ENCODE measurements around the gene LIN37.

LIN37 gene

DNA sequence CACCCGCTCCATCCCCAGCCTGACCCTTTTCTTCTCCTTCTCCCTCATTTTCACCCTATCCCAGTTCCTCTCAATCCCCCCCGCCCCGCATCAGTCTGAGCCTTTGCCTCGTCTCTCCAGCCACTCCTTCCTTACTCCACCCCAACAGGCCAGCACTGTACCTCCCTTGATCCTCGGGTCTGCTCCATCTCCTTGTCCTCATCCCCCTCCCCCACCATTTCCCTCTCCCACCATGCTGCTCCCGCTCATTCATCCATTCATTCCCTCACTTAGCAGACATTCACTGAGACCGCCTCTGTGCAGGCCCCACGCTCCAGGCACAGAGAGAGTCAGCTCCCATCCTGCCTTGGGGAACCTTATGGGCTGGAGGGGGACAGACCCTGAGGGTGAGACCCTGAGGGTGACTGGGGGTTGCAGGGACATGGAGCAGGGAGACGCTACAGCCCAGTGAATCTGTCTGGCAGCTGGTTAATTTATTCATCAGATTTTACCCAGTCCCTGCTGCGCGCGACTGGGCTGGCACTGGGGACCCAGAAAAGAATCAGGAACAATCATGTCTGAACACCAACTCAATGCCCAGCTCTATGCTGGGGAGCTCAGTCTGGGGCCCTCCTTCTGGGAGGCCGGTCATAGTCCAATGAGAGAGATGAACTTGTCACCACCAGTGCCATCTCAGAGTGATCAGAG lies 27.9 kb downstream of the LIN37 start:
- DNase-seq, result no peak

DNA sequence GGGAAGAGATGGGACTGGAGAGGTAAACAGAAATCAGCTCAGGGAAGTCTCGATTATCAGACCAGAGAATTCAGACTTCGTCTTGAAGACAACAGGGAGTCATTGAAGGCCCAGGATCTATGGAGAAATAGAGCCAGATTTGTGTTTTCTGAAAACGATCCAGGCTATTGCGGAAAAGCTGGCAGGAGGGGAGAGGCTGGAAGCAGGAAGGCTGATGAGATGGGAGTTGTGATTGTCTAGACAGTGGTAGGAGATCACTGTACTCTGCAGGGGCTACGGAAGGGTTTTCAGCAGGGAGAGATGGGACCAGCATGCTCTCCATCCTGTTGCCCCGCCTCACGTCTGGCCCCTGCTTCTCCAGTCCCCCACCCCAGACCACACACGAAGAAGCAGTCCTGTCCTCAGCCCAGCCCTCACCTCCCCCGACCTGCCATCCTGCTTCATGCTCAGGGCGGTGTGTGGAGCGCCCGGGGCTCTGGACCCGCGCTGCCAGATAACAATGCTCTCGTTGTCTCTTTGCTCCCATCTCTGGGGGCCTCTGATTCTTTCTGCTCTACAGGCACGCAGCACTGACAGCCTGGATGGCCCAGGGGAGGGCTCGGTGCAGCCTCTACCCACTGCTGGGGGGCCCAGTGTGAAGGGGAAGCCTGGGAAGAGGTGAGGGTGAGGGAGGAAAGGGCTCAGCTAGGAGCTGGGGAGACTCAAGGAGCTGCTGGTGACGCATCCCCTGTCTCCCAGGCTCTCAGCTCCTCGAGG lies 28.9 kb downstream of the LIN37 start:
- DNase-seq, result no peak

DNA sequence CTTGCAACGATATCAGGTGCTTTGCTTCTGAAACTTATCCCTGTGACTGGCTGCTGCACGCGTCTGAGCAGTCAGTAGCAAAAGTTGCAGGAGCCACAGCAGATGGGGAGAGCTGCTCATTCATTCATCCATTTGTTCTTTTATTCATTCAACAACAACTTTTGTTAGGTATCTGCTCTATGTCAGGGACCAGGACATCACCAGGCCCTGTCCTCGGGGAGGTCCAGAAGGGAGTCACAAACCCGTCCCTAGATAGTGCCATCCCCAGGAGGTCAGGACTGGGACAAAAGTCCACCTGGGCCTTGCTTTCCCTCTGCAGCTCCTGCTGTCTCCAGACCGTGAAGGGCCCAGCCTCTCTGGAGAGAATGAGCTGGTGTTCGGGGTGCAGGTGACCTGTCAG lies 29.6 kb downstream of the LIN37 start:
- DNase-seq, result no peak

DNA sequence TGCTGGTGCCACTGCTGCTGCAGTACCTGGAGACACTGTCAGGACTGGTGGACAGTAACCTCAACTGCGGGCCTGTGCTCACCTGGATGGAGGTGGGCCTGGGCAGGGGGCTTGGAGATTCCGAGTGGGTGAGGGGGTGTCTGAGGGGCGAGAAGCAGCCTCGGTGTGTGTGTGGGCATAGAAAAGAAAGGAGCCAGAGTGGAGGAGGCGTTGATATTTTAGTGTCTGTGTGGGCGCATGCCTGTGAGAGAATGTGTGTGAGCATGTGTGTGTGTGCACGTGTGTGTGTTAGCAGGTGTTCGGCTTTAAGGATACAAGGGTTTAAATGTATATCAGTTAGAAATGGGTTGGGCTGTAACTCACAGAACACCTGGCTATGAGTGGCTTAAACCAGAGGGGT lies 30.7 kb downstream of the LIN37 start:
- no peak for DNase-seq

DNA sequence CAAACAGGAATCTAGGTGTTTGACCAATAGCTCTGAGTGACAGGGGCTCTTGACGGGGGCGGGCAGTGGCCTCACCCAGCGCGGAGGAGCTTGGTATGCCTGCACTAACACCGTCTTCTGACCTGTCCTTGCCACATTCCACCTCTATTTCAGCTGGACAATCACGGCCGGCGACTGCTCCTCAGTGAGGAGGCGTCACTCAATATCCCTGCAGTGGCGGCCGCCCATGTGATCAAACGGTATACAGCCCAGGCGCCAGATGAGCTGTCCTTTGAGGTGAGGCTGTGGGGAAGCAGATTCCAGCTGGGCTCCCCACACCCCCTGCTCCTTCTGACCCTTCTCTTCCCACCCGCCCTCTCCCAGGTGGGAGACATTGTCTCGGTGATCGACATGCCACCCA lies 31.7 kb downstream of the LIN37 start:
- no peak for DNase-seq

DNA sequence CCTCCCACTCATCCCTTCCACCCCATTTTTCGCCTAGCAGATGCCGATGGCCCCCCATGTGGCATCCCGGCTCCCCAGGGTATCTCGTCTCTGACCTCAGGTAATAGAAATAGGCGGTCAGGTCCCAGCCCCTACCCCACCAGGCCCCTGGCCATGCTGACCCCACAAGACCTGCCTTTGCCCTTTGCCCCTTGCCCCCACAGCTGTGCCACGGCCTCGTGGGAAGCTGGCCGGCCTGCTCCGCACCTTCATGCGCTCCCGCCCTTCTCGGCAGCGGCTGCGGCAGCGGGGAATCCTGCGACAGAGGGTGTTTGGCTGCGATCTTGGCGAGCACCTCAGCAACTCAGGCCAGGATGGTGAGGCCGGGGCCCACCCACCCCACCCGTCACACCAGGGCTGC lies 32.3 kb downstream of the LIN37 start:
- no peak for DNase-seq

DNA sequence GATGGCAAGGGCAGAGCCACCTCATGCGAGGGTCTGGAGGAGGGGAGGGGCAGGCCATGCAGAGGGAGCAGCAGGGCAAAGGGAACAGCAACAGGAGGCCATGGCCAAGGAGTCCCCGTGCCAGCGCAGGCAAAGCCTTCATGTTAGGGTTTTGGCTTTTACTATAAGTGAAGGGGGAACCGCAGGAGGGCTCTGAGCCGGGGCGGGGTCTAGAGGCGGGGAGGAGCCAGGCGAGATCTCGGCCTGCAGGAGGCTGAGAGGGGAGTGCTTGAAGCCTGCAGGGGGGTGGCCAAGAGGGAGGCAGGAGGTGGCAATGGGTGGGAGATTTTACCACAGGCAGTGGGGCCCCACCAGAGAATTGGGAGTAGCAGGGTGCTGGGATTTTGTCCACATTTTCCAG lies 33.3 kb downstream of the LIN37 start:
- no peak for DNase-seq

DNA sequence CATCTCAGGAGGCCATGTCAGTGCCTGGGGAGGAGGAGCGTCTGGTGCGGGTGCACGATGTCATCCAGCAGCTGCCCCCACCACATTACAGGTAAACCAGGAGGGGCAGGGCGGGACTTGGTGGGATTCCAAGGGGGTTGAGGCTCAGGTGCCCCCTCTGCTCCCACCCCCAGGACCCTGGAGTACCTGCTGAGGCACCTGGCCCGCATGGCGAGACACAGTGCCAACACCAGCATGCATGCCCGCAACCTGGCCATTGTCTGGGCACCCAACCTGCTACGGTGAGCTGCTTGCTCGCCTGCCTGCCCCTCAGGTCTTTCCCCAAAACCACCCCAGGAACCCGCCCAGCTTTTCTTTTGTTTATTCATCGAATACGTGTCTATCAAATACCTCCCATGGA lies 34.2 kb downstream of the LIN37 start:
- no peak for DNase-seq

DNA sequence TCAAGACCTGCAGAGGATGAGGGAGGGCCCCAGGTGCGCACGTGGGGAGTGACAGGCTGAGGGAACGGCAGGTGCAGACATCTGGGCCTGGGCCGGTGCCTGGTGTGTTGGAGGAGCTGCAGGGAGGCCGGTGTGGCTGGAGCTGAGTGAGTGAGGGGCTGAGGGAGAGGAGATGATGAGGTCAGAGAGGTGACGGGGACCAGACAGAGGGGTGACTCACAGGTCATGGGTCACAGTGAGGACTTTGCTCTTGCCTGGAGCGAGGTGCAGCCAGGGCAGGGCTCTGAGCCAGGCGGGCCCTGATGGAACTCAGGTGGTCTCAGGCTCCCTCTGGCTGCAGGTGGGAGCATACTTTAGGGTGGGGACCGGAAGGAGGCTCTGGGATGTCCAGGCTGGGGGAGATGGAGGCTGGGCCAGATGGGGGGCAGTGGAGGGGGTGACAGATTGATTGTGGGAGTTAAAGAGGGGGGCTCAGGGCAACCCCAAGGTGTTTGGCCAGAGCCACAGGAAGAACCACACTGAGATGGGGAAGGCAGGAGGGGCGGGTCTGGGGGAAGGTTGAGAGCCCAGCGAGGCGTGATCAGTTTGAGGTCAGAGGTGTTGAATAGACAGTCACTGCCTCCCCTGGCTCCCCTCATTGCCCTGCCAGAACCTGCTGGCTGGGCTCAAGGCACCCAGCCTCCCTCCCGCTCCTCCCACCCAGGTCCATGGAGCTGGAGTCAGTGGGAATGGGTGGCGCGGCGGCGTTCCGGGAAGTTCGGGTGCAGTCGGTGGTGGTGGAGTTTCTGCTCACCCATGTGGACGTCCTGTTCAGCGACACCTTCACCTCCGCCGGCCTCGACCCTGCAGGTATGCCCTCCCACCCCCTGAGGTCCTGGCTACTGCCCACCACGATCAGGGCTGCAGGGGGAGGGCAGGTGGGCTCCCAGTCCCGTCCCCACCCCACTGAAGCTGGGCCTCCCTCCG lies 35.4 kb downstream of the LIN37 start:
- no peak for DNase-seq

DNA sequence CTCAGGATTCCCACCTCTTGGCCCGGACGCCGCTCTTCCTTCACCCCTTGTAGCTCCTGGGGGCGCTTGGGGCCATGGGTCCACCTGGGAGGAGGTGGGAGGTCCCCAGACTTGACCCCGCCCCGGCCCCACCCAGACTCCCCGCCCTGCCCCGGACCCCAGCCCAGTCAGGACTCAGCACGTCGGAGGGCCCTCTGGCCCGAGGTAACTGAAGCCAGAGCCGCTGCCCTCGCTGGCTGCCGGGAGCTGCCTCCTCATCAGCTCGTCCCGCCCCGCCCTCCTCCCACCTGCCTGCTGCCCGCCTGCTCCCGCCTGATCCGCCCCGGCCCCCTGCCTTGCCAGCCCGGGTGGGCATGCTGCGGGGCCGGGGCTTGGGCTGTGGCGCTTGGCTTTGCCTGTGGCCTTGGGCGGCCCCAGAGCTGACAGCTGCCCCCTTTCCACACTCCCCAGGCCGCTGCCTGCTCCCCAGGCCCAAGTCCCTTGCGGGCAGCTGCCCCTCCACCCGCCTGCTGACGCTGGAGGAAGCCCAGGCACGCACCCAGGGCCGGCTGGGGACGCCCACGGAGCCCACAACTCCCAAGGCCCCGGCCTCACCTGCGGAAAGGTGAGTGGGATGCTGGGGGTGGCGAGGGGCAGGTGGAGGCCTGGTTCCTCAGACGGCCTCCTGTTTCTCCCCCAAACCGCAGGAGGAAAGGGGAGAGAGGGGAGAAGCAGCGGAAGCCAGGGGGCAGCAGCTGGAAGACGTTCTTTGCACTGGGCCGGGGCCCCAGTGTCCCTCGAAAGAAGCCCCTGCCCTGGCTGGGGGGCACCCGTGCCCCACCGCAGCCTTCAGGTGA lies 36.3 kb downstream of the LIN37 start:
- no peak for DNase-seq

DNA sequence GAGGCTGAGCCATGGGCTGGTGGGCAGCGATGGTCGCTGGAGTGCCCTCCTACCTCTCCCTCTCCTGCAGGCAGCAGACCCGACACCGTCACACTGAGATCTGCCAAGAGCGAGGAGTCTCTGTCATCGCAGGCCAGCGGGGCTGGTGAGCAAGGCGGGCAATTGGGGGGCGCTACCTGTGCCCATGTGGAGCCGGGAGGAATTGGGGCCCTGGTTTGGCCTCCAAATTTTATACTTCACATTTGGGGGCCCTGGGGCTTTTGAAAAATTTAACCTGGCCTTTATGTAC lies 36.9 kb downstream of the LIN37 start:
- no peak for DNase-seq

DNA sequence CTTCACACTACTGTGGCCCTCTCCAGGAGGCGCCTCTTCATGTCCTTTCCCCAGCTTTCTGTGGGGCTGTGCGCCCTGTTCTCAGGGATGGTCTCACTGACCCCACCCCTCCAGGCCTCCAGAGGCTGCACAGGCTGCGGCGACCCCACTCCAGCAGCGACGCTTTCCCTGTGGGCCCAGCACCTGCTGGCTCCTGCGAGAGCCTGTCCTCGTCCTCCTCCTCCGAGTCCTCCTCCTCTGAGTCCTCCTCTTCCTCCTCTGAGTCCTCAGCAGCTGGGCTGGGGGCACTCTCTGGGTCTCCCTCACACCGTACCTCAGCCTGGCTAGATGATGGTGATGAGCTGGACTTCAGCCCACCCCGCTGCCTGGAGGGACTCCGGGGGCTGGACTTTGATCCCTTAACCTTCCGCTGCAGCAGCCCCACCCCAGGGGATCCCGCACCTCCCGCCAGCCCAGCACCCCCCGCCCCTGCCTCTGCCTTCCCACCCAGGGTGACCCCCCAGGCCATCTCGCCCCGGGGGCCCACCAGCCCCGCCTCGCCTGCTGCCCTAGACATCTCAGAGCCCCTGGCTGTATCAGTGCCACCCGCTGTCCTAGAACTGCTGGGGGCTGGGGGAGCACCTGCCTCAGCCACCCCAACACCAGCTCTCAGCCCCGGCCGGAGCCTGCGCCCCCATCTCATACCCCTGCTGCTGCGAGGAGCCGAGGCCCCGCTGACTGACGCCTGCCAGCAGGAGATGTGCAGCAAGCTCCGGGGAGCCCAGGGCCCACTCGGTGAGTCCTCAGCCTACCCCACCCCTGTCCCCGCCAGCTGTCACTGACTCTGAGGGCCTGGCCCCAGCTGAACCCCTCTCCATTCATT lies 38.2 kb downstream of the LIN37 start:
- no peak for DNase-seq

DNA sequence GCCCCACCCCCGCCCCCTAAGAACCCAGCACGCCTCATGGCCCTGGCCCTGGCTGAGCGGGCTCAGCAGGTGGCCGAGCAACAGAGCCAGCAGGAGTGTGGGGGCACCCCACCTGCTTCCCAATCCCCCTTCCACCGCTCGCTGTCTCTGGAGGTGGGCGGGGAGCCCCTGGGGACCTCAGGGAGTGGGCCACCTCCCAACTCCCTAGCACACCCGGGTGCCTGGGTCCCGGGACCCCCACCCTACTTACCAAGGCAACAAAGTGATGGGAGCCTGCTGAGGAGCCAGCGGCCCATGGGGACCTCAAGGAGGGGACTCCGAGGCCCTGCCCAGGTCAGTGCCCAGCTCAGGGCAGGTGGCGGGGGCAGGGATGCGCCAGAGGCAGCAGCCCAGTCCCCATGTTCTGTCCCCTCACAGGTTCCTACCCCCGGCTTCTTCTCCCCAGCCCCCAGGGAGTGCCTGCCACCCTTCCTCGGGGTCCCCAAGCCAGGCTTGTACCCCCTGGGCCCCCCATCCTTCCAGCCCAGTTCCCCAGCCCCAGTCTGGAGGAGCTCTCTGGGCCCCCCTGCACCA lies 38.9 kb downstream of the LIN37 start:
- DNase-seq, result no peak

DNA sequence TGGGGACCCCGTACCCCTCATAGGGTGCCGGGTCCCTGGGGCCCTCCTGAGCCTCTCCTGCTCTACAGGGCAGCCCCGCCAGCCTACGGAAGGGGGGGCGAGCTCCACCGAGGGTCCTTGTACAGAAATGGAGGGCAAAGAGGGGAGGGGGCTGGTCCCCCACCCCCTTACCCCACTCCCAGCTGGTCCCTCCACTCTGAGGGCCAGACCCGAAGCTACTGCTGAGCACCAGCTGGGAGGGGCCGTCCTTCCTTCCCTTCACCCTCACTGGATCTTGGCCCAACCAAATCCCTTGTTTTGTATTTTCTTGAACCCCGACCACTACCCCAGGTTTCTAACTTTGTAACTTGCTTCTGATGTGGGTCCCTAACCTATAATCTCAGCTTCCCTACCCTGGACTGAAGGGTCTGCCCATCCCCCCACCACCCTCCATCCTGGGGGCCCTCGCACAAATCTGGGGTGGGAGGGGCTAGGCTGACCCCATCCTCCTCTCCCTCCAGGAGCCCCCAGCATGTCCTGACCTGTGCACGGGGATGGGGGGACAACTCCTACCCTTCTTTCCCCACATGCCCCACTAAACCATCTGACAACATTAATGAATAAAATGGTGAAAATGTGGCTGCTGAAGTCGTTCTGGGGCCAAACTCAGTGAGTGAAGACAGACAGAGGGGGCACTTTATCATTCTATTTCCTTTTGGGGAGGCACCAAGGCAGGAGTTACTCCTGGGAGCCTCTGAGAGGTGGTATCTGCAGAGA lies 40.0 kb downstream of the LIN37 start:
- no peak for DNase-seq

DNA sequence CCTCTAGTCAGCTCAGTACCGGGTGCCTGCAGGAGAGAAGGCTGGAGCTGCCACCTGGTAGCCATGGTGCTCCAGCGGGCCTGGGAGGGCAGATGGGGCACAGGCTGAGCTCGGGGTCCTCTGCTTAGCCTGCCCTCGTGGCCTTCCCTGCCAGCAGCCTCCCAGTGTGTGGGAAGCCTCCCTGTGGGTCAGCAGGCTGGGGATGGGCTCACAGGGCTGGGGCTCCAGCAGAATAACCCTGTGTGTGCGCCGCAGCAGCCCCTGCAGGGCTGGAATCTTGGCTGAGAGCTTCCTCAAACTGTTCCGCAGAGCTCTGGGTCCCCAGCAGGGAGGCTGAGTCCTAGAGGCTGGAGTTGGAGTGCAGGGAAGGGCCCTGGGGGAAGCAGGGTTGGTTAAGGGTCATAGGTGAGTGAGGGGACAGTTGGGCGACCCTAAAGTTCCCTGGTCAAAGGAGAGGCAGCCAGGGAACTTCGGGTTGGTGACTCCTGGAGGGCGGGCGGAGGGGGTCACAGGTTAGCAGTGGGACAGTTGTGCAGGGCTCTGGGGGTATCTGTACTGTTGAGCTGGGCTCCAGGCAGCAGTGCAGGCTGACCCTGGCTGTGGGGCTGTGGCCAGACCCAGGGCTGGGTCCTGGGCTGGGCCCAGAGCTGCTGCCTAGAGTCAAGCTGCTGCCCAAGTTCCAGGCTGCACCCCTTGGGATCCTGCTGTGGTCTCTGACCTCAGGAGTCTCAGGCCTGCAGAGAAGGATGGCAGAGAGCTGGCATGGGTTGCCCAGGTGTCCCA lies 41.0 kb downstream of the LIN37 start:
- DNase-seq, result no peak

DNA sequence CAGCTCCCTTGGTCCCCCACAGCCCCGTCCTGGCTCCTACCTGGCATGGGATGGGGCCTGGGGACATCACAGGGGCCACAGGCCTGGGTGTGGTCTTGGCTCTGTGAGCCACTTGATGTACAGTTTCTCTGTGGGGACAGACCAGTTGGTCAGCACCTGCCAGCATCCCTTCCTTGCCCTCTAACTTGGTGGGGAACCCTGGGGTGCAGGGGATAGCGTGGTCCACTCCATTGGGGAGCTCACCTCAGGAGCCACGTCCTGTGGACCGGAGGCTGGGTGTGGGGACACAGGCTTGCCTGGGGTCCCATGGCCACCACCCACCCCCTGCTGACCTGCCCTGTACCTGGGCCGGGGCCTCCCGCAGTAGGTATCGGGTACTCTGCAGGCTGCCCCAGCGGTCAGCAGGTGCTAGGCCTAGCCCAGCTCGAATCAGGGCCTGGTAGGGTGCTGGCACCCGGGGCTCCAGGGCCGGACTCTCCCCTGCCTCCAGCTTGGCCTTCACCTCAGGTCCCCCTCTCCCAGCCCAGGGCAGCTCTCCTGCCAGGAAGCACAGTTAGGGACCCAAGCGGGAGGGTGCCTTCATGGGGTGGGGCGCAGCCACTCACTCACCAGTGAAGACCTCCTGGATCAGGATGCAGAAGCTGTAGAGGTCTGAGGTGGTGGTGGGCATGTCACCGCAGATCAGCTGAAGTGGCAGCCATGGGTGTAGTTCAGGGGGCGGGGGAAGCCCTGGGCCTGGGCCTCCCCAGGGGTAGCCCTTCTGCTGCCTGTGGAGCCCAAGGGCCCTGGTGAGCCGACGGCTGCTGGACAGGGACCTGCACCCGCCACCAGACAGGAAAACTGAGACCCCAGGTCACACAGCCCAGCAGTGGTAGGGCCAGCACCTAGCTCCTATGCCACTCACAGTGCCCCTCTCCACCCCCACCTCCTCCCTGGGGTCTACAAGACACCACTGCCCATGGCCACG lies 41.9 kb downstream of the LIN37 start:
- DNase-seq, result no peak

DNA sequence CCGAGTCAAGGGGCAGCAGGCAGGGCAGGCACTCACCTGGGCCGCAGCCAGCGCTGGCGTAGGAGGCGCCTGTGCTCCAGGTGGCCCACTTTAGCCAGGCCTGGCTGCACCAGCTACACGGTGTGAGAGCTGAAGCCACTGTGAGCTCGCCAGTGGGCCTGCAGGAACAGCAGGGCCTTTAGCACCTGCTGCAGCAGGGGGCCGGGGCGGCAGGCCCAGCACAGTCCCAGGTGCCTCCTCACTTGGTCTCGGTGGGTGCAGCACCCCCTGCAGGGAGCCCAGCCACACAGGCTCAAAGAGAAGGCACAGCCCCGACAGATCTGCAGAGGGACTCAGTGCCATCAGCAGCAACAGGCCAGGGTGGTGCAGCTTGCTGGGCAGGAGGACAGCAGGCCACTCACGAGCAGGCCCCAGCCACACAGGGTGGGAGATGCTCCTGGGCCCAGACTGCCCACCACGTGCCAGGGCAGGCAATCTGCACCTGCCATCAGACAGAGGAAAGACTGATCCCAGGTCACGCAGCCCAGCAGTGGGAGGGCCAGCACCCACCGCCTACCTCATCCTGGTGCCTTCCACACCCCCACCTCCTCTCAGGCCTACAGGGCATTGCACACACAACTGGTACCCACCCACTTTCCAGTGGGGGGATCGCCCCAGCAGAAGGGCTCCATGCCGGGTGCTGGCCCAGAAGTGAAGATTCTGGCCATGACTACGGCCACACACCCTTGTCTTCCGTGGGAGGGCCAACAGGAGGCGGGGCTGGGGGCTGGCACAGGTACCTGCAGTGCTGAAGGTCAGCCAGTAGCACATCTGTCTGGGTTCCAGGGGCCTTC lies 42.8 kb downstream of the LIN37 start:
- no peak for DNase-seq

DNA sequence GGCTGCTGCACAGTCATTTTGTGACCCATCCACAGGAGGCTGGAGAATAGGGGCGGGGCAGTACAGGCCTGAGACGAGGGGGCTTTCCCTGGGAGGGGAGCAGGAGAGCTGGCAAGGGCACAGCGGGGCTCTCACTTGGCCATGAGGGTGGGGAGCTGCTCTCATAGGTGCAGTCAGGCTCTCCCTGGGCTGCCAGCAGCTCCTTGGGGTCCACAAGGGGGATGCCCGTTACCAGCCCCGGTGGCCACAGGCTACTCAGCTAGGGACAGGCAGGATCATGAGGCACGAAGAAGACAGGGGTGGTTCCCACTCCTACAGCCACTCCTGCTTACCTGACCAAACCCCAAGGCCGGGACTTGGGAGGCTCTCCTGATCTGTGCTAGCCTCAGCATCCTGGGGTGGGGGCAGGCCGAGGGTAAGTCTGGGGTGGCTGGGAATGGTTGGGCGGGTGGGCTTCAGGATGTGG lies 43.5 kb downstream of the LIN37 start:
- no peak for DNase-seq

All from MV-4-11 (cell line).